Posterior cingulate gyrus (tissue), 11 donors: ENCODE results near the gene CCDC9.
"Not testable (repeated sequence)": the region's sequence is repeated elsewhere in the genome, so short reads cannot be mapped to it uniquely, and the experiment has no call there.

ENCODE experiments used
- DNase-seq, 10 donors: peaks; one replicate each; pipeline versions ENCODE4 v3.0.0 to v3.0.0-alpha.2; 2020 to 2021; ENCODE audit warnings: mixed read lengths in 3 of 10
- intact Hi-C: fragments of 100-400 bp; cut with DNase I; formaldehyde crosslinking; loops from one replicate; pipeline ENCODE4 v1.15.1; 2023

The CCDC9 gene

GRCh38 chr19:47231215-47232054 lies 24.9 kb upstream of the CCDC9 start:
- DNase-seq, result peak; percentile 70 to 98 (median 86)
- intact Hi-C loops, result no loop called here

DNA sequence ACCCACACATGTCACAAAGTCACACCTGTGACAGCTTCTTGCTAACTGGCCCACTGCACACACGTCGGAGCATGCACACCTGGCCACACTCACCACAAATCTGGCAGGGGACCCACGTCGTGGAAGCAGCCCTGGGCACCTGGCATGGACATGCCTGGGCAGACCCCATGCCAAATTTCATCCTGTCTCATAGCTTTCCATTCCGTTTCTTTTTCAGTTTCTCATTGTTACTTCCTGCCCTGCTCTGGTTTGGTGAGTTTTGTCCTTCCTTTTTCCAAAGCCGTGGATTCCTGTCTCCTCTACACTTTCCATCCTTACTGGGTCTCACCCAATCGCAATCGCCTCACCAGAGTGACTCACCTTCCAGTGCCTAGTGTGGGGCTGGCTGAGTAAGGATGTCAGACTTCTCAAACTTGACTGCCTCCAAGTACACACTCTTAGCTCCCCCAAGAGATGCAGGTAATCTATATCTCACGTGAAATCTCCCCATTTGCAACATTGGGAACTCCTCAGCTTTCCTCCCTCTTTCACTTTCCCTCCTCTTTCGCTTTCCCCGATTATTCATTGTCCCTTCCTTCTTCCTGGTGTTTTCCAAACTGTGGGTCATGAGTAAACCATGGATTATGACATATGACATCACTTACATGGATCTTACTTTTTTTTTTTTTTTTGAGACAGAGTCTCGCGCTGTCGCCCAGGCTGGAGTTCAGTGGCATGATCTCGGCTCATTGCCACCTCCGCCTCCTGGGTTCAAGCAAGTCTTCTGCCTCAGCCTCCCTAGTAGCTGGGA lies 23.7 kb upstream of the CCDC9 start:
- DNase-seq, result no peak
- intact Hi-C loops, result no loop called here

- DNase-seq, result no peak
- intact Hi-C loops, result no loop called here
These were observed 20.2 kb upstream of the CCDC9 start for GRCh38 chr19:47236072-47236675.

DNA sequence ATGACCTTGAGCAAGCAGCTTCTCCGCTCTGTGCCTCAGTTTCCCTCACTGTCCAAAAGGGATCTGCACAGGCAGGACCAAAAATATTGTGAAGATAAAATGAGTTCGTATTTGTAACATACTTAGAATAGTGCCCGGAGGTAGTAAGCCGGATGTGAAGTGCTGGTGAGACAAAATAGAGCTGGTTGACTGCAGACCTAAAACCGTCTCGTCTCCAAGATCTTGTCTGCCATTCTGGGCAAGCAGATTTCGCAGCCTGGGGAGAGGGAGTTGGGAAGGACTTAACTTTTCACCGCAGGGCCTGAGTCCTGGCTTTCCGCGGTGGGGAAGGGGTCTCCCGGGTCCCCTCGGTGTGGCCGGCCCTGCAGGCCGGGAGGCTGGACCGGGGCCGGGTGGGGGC lies 17.2 kb upstream of the CCDC9 start:
- DNase-seq, result peak in 1 of 10 donors; percentile 28
- intact Hi-C loops, result no loop called here

- intact Hi-C loops, result no loop called here
- peak; percentile 70 to 99 (median 93) for DNase-seq
These were observed 16.6 kb upstream of the CCDC9 start for GRCh38 chr19:47239610-47240296.

GRCh38 chr19:47240556-47240955 lies 15.8 kb upstream of the CCDC9 start:
- intact Hi-C loops, result no loop called here
- no peak for DNase-seq

DNA sequence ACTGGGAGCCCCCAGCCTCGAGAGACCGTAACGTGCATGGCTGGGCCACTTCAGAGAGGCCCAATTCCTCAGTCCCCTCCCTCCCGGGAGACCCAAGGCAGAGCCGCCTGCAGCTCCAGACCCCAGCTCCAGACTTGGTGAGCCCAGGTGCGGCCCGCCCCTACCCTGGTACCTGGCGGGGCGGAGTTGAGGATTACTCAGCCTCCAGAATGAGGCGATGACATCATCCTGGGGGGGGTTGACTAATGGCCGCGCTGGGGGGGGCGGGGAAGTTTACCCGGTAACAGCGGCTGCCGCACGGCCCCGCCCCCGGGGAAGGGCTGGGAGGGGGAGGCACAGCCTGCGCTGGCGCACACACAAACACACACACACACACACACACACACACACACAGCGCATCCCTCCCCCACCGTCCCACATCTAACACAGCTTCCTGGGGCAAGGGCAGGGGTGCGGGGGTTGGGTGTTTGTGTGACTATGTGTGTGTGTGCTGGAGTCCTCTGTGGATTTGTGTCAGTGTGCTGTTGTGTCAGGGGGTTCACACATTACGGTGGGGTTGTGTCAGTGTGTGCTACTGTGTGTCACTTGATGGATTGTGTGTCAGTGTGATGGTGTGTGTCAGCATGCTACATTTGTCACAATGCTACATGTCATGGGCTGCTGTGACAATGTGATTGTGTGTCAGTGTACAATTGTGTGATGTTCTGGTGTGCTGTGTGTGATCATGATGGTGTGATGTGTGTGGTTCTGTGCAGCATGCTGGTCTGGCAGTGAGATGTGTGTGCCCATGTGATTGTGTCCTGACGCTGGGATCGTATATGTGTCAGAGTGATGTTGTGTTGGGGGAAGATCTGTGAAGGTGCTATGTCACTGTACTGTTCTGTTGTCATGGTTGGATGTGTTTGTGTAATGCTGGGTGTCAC lies 15.1 kb upstream of the CCDC9 start:
- DNase-seq, result peak in 8 of 10 donors; percentile 44 to 93 (median 70)
- intact Hi-C loops, result no loop called here

- intact Hi-C loops, result no loop called here
- no peak for DNase-seq
These were observed 14.3 kb upstream of the CCDC9 start for GRCh38 chr19:47241919-47242577.

DNA sequence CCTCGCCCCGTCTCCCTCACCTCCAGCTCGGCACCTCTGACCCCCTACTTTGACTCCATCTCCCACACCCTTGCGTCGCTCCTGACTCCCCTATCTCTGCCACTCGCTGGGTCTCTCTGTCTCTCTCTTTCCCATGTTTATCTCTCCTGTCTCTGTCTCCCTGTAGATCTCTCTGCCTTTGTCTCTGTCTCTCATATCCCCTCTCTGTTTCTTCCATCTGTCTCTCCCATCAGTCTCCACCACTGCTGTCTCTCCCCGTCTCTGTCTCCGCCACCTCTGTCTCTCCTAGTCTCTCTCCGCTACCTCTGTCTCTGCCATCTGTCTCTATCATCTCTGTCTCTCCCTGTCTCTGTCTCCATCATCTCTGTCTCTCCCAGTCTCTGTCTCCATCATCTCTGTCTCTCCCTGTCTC lies 13.0 kb upstream of the CCDC9 start:
- intact Hi-C loops, result no loop called here
- DNase-seq, result no peak

- intact Hi-C loops, result loop anchor here (1.0 kb wide), 2 partner anchors 34 to 95 kb away; no protein-coding TSS in a partner anchor
- peak; percentile 69 to 98 (median 82) for DNase-seq
These were observed 12.4 kb upstream of the CCDC9 start for GRCh38 chr19:47243776-47244547.

DNA sequence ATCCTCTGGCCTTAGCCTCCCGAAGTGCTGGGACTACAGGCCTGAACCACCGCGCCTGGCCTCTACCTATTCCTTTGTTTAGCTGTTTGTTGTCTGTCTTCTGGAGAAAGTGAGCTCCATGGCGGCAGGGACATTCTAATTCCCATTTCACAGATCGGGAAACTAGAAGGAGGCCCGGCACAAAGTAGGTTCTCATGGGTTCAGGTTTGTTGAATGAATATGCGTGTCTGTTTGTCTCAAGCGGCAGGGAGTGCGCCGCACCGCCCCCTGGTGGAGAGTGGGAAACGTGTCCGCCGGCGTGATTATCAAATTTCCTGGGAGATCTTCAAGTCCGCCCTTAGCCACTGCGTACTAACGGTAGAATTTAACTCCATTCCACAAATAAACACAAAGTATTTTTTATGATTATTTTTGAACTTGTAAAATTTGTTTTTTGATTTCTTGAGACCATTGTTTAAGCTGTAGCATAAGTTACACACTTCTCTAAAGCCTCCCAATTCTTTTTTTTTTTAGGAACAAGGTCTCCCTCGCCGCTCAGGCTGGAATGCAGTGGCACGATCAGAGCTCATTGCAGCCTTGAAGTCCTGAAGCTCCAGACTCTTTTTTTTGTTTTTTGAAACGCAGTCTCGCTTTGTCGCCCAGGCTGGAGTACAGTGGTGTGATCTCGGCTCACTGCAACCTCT lies 8.9 kb upstream of the CCDC9 start:
- intact Hi-C loops, result no loop called here
- DNase-seq, result peak in 9 of 10 donors; percentile 68 to 97 (median 81)

DNA sequence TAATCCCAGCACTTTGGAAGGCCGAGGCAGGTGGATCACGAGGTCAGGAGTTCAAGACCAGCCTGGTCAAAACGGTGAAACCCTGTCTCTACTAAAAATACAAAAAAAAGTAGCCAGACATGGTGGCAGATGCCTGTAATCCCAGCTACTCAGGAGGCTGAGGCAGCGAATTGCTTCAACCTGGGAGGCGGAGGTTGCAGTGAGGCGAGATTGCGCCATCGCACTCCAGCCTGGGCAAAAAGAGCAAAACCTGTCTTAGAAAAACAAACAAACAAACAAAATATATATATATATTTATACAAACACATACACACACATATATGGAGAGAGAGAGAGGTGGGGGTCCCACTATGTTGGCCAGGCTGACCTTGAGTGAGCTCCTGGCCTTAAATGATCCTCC lies 3.3 kb upstream of the CCDC9 start:
- intact Hi-C loops, DNase-seq: not testable (repeated sequence)

DNA sequence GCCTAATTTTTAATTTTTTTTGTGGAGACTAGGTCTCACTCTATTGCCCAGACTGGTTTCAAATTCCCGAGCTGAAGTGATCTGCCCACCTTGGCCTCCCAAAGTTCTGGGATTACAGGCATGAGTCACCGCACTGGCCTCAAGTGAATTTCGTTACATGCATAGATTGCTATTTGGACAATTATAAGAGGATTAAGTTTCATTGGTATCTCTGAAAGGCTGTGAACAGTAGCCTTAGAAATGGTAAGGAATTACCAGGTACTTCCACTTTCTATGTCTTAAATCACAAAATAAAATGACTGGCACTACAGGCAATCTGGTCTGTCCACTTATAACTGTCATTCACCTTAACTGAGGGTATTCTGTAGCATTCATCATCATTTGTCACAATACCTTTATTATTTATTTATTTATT lies 2.9 kb upstream of the CCDC9 start:
- no peak for DNase-seq
- intact Hi-C loops, result no loop called here

DNA sequence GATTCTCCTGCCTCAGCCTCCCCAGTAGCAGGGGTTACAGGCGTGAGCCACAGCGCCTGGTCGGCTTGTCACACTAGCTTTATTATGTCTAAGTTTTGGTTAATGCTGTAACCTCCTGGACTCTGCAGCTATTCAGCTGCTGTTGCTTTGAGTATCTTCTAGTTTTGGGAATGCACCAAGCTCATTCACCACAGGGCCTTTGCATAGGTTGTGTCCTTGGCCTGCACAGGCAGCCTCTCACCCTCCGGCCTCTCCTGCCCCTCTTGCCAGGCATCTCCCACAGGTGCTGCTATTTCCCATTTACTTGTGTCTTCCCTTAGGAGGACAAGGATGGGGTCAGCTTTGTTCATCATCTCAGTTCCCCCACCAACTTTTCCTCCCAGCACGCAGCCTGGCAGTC lies 2.4 kb upstream of the CCDC9 start:
- intact Hi-C loops, result no loop called here

DNA sequence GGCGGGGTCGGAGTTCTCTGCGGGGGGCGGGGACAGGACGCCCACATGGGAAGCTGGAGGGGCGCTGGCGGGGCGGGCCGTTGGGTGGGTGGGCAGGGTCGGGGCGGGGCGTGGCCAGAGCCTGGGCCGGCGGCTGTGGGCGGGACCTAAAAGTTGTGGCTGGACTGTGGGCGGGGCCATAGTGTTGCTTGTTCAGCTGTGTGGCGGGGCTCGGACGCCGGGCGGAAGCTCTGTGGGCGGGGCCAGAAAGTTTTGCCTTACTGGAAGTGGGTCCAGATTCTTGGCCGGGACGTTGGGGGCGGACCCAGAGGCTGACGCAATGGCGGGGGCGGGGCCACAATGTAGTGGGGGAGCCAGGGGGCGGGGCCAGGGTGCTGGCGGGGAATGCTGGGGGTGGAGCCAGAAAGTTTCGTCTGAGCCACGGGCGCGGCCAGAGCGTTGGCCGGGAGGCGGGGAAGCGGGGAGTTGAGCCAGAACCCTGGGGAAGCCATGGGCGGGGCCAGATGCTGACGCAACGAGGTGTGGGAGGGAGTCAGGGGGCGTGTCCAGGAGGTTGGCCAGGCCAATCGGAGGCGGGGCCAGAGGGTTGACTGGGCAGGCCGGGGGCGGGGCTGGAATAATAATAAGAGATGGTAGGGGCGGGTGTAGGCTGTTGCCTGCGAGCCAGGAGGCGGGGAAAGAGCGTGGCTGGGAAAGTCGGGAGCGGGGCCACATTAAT lies 527 bp downstream of the CCDC9 start:
- peak; percentile 96 to 100 (median 98) for DNase-seq
- intact Hi-C loops, result loop anchor here (2.0 kb wide), 1 partner anchor 16 kb away; no protein-coding TSS in a partner anchor

More for the DNA sequence above, 2.4 kb upstream of the CCDC9 start:
- no peak for DNase-seq

DNA sequence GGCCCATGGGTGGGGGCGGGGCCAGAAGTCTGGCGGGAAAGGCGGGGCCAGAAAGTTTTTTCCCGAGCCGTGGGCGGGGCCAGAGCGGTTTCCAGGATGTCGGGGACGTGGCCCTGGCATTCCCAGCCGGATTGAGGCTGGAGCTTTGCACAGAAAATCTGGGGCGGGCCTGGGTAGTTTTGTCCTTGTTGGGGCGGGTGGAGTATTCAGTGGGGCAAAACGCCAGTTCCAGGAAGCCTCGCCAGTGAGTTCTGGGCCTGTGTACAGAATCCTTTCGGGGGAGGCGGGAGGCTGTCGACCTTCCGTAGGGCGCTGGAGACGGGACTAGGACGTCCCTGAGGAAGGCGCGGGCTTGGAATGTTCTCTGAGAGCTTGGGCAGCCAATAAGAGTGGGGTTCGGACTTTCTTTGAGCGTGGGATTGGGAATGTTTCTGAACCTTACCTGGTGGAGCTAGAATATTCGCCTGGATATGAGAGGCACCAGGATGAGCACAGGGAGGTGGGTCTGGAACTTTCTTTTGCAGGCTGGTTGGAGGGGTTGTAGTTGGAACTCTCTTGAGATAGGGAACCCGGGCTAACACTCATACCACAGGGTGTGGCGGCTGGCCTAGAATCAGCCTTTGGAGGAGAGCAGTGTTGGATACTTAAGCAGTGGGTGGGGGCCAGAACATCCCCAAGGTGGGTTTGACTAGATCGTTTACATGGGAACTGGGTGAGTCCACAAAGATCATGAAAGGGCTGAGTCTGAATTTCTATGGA lies 1.3 kb downstream of the CCDC9 start:
- DNase-seq, result no peak
- intact Hi-C loops, result loop anchor here (2.0 kb wide), 1 partner anchor 15 kb away; no protein-coding TSS in a partner anchor
